Activated CD4-positive, alpha-beta T cell treated with anti-CD3 and anti-CD28 coated beads, Interleukin-2, Interleukin-6, amounts not matched to agents 100 ng/mL and 50 ng/mL, durations not matched to agents 16 hours and 8 hours (primary cell): ENCODE measurements around the gene TTC24.
A peak's percentile ranks its signal among the peaks of the same experiment; 100 is the strongest.
"Not testable (repeated sequence)": the region's sequence is repeated elsewhere in the genome, so short reads cannot be mapped to it uniquely, and the experiment has no call there.

Source experiments
- DNase-seq: peaks from one replicate; pipeline ENCODE4 v3.0.0-alpha.2; 2020

Gene TTC24

GRCh38 chr1:156555715-156556114, 23.8 kb upstream of the TTC24 start:
- DNase-seq, result no peak

- no peak for DNase-seq
Measured at GRCh38 chr1:156556354-156556753, 23.2 kb upstream of the TTC24 start.

- DNase-seq, result no peak
Measured at GRCh38 chr1:156559086-156559796, 20.3 kb upstream of the TTC24 start.

GRCh38 chr1:156559797-156560385, 19.6 kb upstream of the TTC24 start:
- no peak for DNase-seq

- DNase-seq, result no peak
Measured at GRCh38 chr1:156560585-156561163, 18.8 kb upstream of the TTC24 start.

- no peak for DNase-seq
Measured at GRCh38 chr1:156565519-156565918, 14.0 kb upstream of the TTC24 start.

- DNase-seq, result no peak
Measured at GRCh38 chr1:156566436-156566835, 13.1 kb upstream of the TTC24 start.

GRCh38 chr1:156571261-156571852, 8.2 kb upstream of the TTC24 start:
- DNase-seq, result no peak

- peak; percentile 84 for DNase-seq
Measured at GRCh38 chr1:156571919-156572662, 7.4 kb upstream of the TTC24 start, which contains the start of gene IQGAP3. Gene IQGAP3 (minus strand): TSS chr1:156572565. CDS start chr1:156572529, 36 bp downstream.

GRCh38 chr1:156572663-156573018, 6.9 kb upstream of the TTC24 start:
- no peak for DNase-seq

- no peak for DNase-seq
Measured at GRCh38 chr1:156574039-156574633, 5.4 kb upstream of the TTC24 start.

GRCh38 chr1:156577550-156577949, 2.0 kb upstream of the TTC24 start:
- no peak for DNase-seq

- DNase-seq, result no peak
Measured at GRCh38 chr1:156578055-156578454, 1.5 kb upstream of the TTC24 start.

GRCh38 chr1:156581661-156582387, 2.3 kb downstream of the TTC24 start:
- DNase-seq, result no peak

GRCh38 chr1:156582388-156583017, 3.0 kb downstream of the TTC24 start:
- DNase-seq, result no peak

- DNase-seq, result peak; percentile 82
Measured at GRCh38 chr1:156583821-156584622, 4.5 kb downstream of the TTC24 start.

GRCh38 chr1:156584813-156585212, 5.3 kb downstream of the TTC24 start:
- DNase-seq, result no peak

- no peak for DNase-seq
Measured at GRCh38 chr1:156586323-156586722, 6.8 kb downstream of the TTC24 start.

- no peak for DNase-seq
Measured at GRCh38 chr1:156586892-156587477, 7.5 kb downstream of the TTC24 start.

GRCh38 chr1:156587927-156588326, 8.4 kb downstream of the TTC24 start:
- not testable (repeated sequence) for DNase-seq
